Transverse colon (tissue), 4 donors: Measurements from ENCODE around the gene RIMS3. TPM values are rescaled to one million over a fixed set of nuclear protein-coding genes. Genes with fewer than 3 reads are reported as not detected.

ENCODE experiments used
- DNase-seq: peaks from one replicate; pipeline ENCODE4 v3.0.0-alpha.2; 2019
- H3K27ac ChIP-seq, 4 donors: fragments of 200-600 bp; sonication (generic); 2 replicates each; pipeline ENCODE4 v1.5.1; 2016 to 2018; ENCODE audit warnings: inconsistent platforms in 4 of 4
- H3K27me3 ChIP-seq: fragments of 200-600 bp; sonication (generic); 2 replicates; pipeline ENCODE4 v1.5.1; 2017; ENCODE audit warnings: inconsistent platforms
- H3K36me3 ChIP-seq, 4 donors: fragments of 200-600 bp; sonication (generic); 2 replicates each; pipeline ENCODE4 v1.5.1; 2017 to 2019; ENCODE audit warnings: inconsistent platforms in 4 of 4
- H3K4me1 ChIP-seq, 4 donors: fragments of 200-600 bp; sonication (generic); 2 replicates each; pipeline ENCODE4 v1.5.1; 2017 to 2020; ENCODE audit warnings: inconsistent platforms in 4 of 4
- H3K4me3 ChIP-seq, 4 donors: fragments of 200-600 bp; sonication (generic); 1 replicate in 1 of 4; 2 replicates in 3 of 4; pipeline versions ENCODE4 v1.5.1 to v1.6.1; 2017 to 2019; ENCODE audit warnings: inconsistent platforms in 4 of 4
- H3K9me3 ChIP-seq, 2 donors: fragments of 200-600 bp; sonication (generic); 2 replicates each; pipeline ENCODE4 v1.5.1; 2017 to 2019; ENCODE audit warnings: inconsistent platforms in 2 of 2
- EP300 ChIP-seq: sonication (generic); formaldehyde crosslinking; IDR thresholded peaks from one replicate; pipeline ENCODE4 v1.6.1; 2017; ENCODE audit warnings: antibody characterized with exemption, low read depth
- POLR2A ChIP-seq: fragments of 450-650 bp; IDR thresholded peaks from one replicate; pipeline ENCODE4 v1.6.1; 2016; ENCODE audit warnings: antibody characterized with exemption, mild to moderate bottlenecking, moderate library complexity
- POLR2AphosphoS5 ChIP-seq, 3 donors: sonication (generic); formaldehyde crosslinking; IDR thresholded peaks; one replicate each; pipeline ENCODE4 v1.6.1; 2016; ENCODE audit warnings: antibody characterized with exemption in 3 of 3
- WGBS, 2 donors: methylation state at CpG; one replicate each; pipeline ENCODE4 v1.1.5; 2018; ENCODE audit warnings: low coverage in 1 of 2; 5-methylcytosine and 5-hydroxymethylcytosine counted together
- in situ Hi-C, 4 donors: fragments of 200-750 bp; cut with MboI; loops; one replicate each; pipeline versions ENCODE4 v1.15.0 to v1.15.1; 2017; ENCODE audit warnings: low sequenced_read_pairs in 3 of 4, low pct_ligation_motif_present in 1 of 4, low pct_unique_long_range_greater_than_20kb in 1 of 4
- intact Hi-C: fragments of 100-400 bp; cut with DNase I; formaldehyde crosslinking; loops from one replicate; pipeline ENCODE4 v1.15.1; 2023; ENCODE audit warnings: low total_unique reads
- total RNA-seq, 4 donors: library from RNA; depleted of rRNA; stranded (reverse); fragments of >200 nt; gene quantifications; one replicate each; pipeline ENCODE4 v1.1.0, GENCODE V29; 2016
- TF ChIP-seq, protein P1 (sequence below), 5 experiments: fragments of 200-600 bp in 3 of 5; fragments of 450-650 bp in 2 of 5; sonication (generic) in 3 of 5; IDR thresholded peaks; 1 replicate in 2 of 5; 2 replicates in 3 of 5; pipeline ENCODE4 v1.5.1; 2016 to 2017; ENCODE audit warnings: antibody characterized with exemption in 5 of 5, inconsistent platforms in 3 of 5, mild to moderate bottlenecking in 2 of 5, moderate library complexity in 1 of 5

Gene RIMS3
- total RNA-seq, 4 donors from 2014 or later = 1.9 to 14.7 (median 5.4) TPM

DNA sequence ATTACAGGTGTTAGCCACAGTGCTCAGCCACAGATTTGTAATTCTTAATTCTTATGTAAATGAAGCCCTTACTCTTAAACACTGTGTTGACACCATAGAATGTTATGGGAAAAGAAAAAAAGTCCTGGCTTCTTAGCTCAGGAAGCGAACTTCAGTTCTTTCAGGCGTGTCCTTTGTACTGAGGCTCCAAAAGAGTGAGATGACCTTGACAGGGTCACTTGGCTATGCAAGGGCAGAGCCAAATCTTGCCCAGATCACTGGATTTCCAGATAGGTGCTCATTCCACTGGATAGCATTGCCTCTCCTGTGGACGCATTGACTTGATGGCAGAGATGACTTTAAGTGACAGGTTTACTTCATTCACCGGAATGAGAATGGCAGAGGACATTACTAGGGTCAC is 30.8 kb upstream of the RIMS3 start:
- TF ChIP-seq, protein P1, sequence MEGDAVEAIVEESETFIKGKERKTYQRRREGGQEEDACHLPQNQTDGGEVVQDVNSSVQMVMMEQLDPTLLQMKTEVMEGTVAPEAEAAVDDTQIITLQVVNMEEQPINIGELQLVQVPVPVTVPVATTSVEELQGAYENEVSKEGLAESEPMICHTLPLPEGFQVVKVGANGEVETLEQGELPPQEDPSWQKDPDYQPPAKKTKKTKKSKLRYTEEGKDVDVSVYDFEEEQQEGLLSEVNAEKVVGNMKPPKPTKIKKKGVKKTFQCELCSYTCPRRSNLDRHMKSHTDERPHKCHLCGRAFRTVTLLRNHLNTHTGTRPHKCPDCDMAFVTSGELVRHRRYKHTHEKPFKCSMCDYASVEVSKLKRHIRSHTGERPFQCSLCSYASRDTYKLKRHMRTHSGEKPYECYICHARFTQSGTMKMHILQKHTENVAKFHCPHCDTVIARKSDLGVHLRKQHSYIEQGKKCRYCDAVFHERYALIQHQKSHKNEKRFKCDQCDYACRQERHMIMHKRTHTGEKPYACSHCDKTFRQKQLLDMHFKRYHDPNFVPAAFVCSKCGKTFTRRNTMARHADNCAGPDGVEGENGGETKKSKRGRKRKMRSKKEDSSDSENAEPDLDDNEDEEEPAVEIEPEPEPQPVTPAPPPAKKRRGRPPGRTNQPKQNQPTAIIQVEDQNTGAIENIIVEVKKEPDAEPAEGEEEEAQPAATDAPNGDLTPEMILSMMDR (IDR thresholded peaks at IDR 0.05) = no peak
- TF ChIP-seq POLR2A (no peak), EP300 (no peak), POLR2AphosphoS5 (IDR thresholded peaks at IDR 0.05) (no peak)
- DNase-seq = no peak
- H3K9me3 ChIP-seq = no peaks in the 10 kb centered on the region
- no peak overlapping the region for H3K27ac ChIP-seq
- H3K27me3 ChIP-seq = no peaks in the 10 kb centered on the region
- in situ Hi-C loops = no loop called here
- intact Hi-C loops = no loop called here
- H3K36me3 ChIP-seq = no peaks in the 10 kb centered on the region
- WGBS, 2 donors = 40 to 93% methylated on average over 1 to 4 of the region's 4 CpGs
- H3K4me1 ChIP-seq = peaks cover 4 to 45% (median 16%) of the 10 kb centered on the region in 4 donors
- no peak overlapping the region for H3K4me3 ChIP-seq

DNA sequence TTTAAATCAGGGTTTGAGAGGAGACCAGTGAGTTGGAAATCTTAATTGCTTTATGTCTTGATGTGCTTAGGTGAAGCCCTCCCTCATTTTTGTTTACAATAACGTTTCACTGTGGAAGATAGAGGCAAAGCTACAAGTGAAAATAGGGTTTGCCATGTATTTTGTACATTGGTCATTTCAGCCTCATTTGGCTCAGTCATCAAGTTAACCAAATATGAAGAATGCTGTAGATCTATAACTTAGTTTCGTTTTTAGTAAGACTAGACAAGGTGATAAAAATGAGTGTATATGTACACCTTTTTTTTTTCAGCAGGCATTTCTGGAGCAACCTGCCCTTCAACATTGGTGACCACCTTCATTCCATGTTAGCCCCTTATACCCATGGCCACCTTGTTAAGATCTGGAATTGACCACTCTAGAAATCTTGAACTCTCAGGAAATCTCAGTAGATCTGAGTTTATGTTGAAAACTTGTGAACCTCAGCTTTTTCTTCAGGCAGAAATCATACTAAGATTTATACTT is 28.9 kb upstream of the RIMS3 start:
- Histone ChIP-seq H3K9me3 (no peaks in the 10 kb centered on the region), H3K27me3 (no peaks in the 10 kb centered on the region), H3K36me3 (no peaks in the 10 kb centered on the region), H3K4me1 (peaks cover 0 to 58% (median 20%) of the 10 kb centered on the region in 4 donors), H3K27ac (peak overlapping the region in 2 of 4 donors; percentile 6 to 11), H3K4me3 (no peak overlapping the region)
- 23 to 37% methylated on average over 2 of the region's 2 CpGs for WGBS, 2 donors
- no peak for DNase-seq
- intact Hi-C loops = no loop called here
- in situ Hi-C loops = no loop called here
- TF ChIP-seq EP300 = no peak

DNA sequence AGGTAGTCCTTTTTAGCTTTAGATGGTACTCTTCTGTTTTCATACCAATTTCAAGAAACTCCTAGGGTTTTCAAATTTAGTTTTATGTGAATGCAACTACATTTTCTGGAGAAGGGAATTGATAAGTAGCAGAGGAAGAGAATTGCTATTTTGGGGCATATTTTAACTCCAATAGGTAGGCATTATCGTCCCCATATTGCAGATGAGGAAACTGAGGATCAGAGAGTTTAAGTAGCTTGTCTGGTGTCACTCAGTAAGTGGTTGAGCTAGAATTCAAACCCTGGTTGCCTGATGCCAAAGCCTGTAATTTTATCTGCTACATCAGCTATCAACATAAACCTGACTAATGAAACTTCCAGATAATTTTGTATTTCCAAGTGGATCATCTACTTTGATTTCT is 27.9 kb upstream of the RIMS3 start:
- intact Hi-C loops = no loop called here
- H3K27ac ChIP-seq = peak overlapping the region; percentile 97 to 99 (median 98)
- no peak overlapping the region for H3K4me3 ChIP-seq
- H3K9me3 ChIP-seq = no peaks in the 10 kb centered on the region
- 94% methylated on average over 1 of the region's 1 CpG; no CpG with 5 or more reads in 1 of the 2 donors for WGBS, 2 donors
- H3K27me3 ChIP-seq = no peaks in the 10 kb centered on the region
- DNase-seq = no peak
- no peaks in the 10 kb centered on the region for H3K36me3 ChIP-seq
- TF ChIP-seq POLR2A (no peak), EP300 (no peak), POLR2AphosphoS5 (IDR thresholded peaks at IDR 0.05) (no peak)
- TF ChIP-seq, protein P1 (IDR thresholded peaks at IDR 0.05) = no peak
- peaks cover 0 to 58% (median 20%) of the 10 kb centered on the region in 4 donors for H3K4me1 ChIP-seq
- in situ Hi-C loops = no loop called here

DNA sequence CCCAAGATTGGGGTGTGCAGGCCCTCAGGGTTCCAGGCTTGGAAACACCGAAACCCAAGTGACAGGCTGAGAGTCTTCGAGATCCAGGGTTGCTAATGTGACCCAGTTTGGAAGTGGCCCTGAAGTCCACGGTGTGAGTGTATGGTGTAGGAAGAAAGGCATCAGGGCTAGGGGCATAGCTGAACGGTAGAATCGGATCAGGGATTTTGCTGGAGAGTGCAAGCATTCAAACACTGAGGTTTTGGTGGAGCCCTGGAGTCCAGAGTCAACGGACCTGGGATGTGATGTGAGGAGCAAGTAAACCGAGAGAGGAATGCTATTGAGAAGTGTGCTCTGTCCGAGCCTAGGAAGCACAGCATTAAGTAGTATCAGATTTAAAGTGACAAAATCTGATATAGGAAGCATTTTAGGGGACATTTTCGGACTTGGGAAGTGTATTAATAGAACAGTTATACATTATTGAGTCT is 27.0 kb upstream of the RIMS3 start:
- TF ChIP-seq, protein P1 (IDR thresholded peaks at IDR 0.05) = no peak
- TF ChIP-seq POLR2A (no peak), EP300 (no peak), POLR2AphosphoS5 (IDR thresholded peaks at IDR 0.05) (no peak)
- Histone ChIP-seq H3K4me1 (peaks cover 0 to 58% (median 20%) of the 10 kb centered on the region in 4 donors), H3K27me3 (no peaks in the 10 kb centered on the region), H3K9me3 (no peaks in the 10 kb centered on the region), H3K4me3 (peak overlapping the region; percentile 72 to 84 (median 78)), H3K36me3 (no peaks in the 10 kb centered on the region), H3K27ac (peak overlapping the region; percentile 97 to 99 (median 98))
- in situ Hi-C loops = no loop called here
- intact Hi-C loops = no loop called here
- 1 to 4% methylated on average over 6 to 9 of the region's 9 CpGs for WGBS, 2 donors
- no peak for DNase-seq
